UCSD-AML1 (cell line): ENCODE data around the gene UTP25.
"Not testable (repeated sequence)": the region's sequence is repeated elsewhere in the genome, so short reads cannot be mapped to it uniquely, and the experiment has no call there.

Source experiments
- DNase-seq: peaks from one replicate; lab custom pipeline; 2025; ENCODE audit not compliant: unreplicated experiment; lab: John Stamatoyannopoulos, UW

UTP25 gene, protein sequence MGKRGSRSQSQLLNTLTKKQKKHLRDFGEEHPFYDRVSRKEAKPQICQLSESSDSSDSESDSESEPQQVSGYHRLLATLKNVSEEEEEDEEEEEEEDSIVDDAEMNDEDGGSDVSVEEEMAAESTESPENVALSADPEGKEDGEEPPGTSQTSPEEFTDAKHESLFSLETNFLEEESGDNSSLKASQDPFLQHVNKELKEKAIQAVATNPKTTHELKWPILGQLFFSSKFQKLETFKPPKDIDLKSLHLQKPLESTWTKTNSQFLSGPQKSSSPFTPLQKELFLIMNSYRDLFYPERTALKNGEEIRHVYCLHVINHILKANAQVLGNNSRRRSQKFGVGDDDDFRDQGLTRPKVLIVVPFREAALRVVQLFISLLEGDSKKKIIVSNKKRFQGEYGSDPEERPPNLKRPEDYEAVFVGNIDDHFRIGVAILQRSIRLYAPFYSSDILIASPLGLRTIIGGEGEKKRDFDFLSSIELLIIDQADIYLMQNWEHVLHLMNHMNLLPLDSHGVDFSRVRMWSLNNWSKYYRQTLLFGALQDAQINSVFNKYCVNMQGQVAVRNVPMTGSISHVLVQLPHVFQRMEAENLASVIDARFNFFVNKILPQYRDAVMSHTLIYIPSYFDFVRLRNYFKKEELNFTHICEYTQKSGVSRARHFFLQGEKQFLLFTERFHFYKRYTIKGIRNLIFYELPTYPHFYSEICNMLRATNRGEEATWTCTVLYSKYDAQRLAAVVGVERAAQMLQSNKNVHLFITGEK

GRCh38 chr1:209827384-209828262 lies at the start of gene UTP25:
Gene UTP25 (plus strand): TSS chr1:209827972. CDS start chr1:209828064, 92 bp downstream.
- peak; percentile 94 for DNase-seq

- DNase-seq: no peak
Measured at GRCh38 chr1:209778102-209778501, 49.7 kb upstream of the UTP25 start.

DNA sequence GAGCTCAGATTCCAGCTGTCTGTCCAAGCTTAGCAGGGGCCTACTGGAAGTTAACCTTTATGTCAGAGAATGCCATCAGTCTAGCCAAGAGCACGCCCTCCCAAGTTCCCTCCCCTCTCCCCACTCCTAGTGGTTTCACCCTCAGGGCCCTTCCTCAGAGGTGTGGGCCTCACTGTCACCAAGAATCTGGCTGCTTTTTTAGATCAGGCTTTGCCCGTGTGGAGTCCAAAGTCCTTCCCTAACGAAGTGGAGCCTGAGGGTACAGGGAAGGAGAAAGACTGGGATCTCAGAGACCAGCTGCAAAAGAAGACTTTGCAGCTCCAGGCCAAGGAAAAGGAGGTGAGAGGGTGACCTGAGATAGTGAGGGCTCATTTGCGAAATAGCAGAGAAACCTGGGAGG lies 47.5 kb upstream of the UTP25 start:
- DNase-seq: no peak

DNA sequence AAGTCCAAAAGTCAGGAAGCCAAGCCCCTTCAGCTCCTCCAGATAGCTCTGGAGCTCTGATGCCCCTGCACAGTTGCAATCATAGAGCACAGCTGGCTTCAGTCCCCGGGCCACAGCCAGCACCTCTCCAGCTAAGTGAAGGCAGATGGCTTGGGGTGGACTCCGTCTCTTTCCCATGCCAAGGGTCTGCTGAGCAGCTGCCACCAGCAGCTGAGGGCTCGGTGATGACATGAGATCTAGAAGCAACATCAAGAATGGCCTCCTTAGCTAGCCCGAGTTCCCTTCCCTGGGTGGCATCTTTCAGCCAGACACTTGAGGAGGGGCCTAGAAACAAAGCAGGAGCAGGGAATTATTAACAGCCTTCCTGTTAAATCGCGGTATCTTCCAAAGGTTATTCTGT lies 44.4 kb upstream of the UTP25 start:
- DNase-seq: no peak

GRCh38 chr1:209784265-209785169 lies 43.3 kb upstream of the UTP25 start, which contains the start of gene C1orf74:
Gene C1orf74 (minus strand): TSS chr1:209784559. CDS start chr1:209783634, 925 bp downstream.
- DNase-seq: peak; percentile 99

DNA sequence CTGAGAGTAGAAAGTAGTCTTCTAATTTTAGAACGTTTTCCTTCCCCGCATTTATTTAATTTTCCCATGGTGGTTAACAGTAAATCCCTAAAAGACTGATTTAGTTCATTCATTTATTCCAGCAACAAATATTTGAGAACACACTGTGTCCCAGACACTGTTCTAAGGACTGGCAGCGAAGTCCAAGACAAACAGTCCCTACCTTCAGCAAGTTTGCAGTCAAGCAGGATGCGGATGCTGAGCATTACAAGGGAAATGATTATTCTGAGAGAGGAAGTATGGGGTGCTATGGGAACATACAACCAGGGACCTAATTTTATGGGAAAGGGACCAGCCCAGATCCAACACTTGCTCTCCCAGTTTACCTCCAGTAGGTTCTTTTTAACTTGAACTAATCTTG lies 42.2 kb upstream of the UTP25 start:
- DNase-seq: no peak

DNA sequence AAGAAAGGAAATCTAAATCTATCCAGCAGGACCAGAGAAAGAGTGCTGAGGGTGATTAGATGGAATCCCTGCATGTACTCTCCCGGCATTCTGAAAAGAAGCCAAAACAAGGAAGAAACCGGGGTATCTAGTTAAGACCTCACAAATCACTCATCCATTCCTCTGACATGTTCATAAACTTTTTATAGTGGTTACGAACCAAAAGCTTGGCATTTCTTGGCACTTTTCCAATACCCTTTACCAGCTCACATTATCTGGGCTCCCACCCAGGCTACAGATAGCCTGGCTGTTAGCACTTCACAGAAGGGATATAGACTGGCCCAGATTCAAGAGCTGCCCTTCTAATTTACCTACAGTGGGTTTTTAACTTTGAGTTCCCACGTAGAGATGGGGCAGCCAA lies 41.6 kb upstream of the UTP25 start:
- DNase-seq: no peak

DNA sequence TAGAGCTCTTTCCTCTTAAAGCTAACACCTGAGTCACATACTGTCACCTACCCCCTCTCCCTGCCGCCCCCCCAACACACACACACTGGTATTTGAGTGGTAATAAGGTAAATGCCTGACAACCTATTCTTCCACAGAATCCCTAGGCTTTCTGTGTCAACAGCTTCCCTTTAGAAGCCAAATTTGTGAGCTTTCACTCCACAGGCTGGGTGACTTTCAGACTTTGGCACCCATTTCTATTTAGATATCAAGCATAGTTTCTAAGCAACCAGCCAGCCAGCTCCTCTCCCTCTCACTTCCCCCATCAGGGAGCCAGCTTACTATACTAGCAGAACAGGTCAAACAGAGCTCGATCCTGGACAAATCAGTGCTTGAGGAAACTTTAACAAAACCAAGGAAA lies 40.2 kb upstream of the UTP25 start:
- no peak for DNase-seq

- no peak for DNase-seq
Measured at GRCh38 chr1:209789245-209789644, 38.5 kb upstream of the UTP25 start.

DNA sequence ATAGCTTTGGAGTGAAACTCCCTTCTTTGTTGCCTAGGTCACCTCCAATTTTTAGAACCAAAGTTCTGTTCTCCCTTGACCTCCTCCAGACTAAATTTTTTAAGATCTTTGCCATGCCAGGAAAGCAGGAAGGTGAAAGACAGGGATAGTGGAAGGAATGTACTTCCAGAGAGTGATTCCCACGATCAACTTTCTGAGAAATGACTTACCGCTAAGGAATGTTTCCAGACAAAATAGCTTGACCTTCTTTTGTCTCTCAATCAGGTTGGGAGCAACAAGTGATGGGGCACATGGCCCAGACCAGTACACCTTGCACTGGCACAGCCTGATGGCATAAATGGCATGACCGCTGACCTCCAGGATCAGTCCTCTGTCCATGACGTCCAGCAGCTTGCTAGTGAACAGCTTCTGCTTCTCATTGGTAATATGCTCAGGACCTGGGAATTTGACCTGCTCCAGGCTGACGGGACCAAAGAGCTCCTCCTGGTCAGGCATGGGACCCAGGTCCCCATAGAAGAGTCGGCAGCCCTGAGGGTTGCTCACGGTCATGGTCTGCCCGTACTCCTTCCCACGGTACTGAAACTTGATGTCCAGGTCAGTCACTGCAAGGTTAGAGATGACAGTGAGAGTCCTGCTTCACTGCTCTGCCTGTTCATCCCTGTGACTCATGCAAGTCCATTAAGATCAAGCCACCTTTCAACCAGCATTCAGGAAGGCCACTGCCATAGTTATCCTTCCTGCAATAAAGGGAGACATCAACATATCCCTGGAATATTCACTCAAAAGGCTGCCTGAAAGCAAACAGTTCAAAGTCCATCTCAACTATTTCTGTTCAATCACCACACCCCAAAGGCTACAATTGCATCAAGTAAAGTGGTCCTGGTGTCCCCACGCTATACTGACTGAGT lies 37.2 kb upstream of the UTP25 start:
- DNase-seq: no peak

- no peak for DNase-seq
Measured at GRCh38 chr1:209791920-209792319, 35.9 kb upstream of the UTP25 start.

DNA sequence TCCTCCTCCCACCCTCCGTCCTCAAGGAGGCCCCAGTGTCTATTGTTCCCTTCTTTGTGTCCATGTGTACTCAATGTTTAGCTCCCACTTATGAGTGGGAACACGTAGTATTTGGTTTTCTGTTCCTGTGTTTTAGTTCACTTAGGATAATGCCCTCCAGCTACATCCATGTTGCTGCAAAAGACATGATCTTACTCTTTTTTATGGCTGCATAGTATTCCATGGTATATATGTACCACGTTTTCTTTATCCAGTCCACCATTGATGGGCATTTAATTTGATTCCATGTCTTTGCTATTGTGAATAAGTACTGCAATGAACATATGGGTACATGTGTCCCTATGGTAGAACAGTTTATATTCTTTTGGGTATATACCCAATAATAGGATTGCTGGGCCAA lies 34.1 kb upstream of the UTP25 start:
- not testable (repeated sequence) for DNase-seq

DNA sequence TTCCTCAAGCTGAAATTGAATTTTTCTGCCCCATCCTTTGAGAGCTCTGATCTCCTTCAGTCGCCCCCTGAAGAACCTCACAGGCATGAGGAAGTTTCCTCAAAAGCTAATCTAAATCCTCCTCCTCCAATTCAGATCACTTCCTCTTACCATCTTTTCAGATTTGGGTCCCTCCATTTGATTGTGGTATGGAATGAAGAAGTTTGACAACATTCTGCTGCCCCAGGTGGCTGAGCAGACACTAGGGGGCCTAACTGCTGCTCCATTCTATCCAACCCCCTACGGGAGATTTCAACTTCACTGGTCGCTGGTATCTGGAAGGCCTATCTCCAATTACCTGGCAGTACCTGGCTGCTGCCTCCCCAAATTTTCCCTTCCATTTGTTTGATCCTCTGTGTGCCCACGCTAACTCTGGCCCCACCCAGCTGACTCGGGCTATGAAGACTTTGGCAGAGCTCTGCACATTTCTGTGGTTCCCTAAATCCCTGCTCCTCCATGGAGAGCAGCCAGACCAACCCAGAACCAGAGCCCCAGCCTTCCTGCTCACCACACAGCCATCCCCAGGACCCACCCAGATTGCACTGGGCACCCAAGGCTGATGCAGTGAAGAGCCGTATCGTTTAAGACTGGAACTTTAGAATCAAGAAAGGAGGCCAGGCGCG lies 29.7 kb upstream of the UTP25 start:
- DNase-seq: no peak

GRCh38 chr1:209800984-209801834 lies 26.6 kb upstream of the UTP25 start:
- no peak for DNase-seq

- DNase-seq: no peak
Measured at GRCh38 chr1:209802117-209802779, 25.5 kb upstream of the UTP25 start.

- no peak for DNase-seq
Measured at GRCh38 chr1:209802780-209803152, 25.0 kb upstream of the UTP25 start.

DNA sequence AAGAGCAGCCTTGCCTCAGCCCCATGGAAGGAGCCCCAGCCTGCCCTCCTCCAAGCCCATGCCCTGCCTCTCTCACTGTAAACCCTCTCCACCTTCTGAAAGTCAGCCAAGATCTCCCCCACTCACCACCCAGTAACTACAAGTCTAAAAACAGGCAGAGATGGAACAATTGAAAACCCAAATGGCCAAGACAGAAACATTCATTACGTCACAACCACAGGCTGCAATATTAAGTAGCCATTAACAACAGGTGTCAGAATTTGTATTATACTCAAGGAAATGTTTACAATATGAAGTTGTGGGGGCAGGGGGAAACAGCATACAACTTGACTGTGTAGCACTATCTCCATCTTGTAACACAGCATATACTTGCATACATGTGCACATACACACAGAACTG lies 24.2 kb upstream of the UTP25 start:
- no peak for DNase-seq
